ENCODE data around the gene POLR1F.
A peak's percentile ranks its signal among the peaks of the same experiment; 100 is the strongest.

Gene POLR1F

GRCh38 chr7:19728716-19729115 is 19.9 kb upstream of the POLR1F start:
- TF ChIP-seq, protein P1, sequence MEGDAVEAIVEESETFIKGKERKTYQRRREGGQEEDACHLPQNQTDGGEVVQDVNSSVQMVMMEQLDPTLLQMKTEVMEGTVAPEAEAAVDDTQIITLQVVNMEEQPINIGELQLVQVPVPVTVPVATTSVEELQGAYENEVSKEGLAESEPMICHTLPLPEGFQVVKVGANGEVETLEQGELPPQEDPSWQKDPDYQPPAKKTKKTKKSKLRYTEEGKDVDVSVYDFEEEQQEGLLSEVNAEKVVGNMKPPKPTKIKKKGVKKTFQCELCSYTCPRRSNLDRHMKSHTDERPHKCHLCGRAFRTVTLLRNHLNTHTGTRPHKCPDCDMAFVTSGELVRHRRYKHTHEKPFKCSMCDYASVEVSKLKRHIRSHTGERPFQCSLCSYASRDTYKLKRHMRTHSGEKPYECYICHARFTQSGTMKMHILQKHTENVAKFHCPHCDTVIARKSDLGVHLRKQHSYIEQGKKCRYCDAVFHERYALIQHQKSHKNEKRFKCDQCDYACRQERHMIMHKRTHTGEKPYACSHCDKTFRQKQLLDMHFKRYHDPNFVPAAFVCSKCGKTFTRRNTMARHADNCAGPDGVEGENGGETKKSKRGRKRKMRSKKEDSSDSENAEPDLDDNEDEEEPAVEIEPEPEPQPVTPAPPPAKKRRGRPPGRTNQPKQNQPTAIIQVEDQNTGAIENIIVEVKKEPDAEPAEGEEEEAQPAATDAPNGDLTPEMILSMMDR (IDR thresholded peaks at IDR 0.05; ENCODE audit: low read depth, low read length, missing control alignments) = no peak
- in situ Hi-C loops (cut with HindIII; ENCODE audit: low sequenced_read_pairs) = no loop called here
- H3K4me3 ChIP-seq (ENCODE audit: low read depth, low read length) = no peak overlapping the region
- no peak for DNase-seq (ENCODE audit: low read depth)

GRCh38 chr7:19725770-19726169 is 16.9 kb upstream of the POLR1F start:
- no peak overlapping the region for H3K4me3 ChIP-seq (ENCODE audit: low read depth, low read length)
- in situ Hi-C loops (cut with HindIII; ENCODE audit: low sequenced_read_pairs) = no loop called here
- TF ChIP-seq, protein P1 (IDR thresholded peaks at IDR 0.05; ENCODE audit: low read depth, low read length, missing control alignments) = no peak
- no peak for DNase-seq (ENCODE audit: low read depth)

DNA sequence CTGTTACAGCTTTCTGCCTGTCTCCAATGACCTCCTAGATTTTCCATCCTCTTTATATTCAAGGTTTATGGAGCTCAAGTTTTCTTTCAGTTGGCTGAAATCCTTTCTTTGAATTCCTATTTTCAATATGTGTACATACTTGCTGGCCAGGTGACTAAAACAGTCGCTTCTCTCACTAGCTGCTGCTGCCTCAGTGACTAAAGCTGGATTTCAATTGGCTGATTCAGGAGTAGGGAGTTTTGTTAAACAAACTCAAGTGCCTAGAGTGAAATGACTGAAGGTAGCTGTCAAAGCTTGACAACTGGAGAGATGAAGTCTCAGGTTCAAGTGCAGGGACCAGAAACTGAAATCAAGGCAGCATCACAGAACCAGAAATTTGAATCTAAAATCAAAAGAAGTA is 6.7 kb upstream of the POLR1F start:
- TF ChIP-seq, protein P1 (IDR thresholded peaks at IDR 0.05; ENCODE audit: low read depth, low read length, missing control alignments) = no peak
- in situ Hi-C loops (cut with HindIII; ENCODE audit: low sequenced_read_pairs) = no loop called here
- H3K4me3 ChIP-seq (ENCODE audit: low read depth, low read length) = no peak overlapping the region
- no peak for DNase-seq (ENCODE audit: low read depth)

DNA sequence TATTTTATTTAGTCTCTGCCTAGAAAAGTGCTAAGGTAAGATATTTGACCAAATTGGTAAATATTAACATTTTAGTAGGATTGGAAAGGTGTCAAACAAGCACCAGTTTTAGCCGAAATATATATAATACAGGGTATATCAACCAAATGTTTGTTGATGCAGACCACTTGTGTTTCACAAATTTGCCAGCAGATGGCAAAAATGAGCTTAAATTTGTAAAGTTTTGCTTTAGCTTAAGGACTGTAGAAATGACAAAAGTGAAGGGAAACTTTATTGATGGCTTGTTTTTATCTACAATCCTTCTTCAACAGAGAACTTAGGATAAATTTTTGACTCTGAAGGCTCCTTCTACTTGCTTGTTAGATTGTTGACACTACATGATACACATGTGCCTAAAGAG is 4.8 kb upstream of the POLR1F start:
- in situ Hi-C loops (cut with HindIII; ENCODE audit: low sequenced_read_pairs) = no loop called here
- TF ChIP-seq, protein P1 (IDR thresholded peaks at IDR 0.05; ENCODE audit: low read depth, low read length, missing control alignments) = peak; percentile 51
- peak; percentile 36 for DNase-seq (ENCODE audit: low read depth)
- no peak overlapping the region for H3K4me3 ChIP-seq (ENCODE audit: low read depth, low read length)

DNA sequence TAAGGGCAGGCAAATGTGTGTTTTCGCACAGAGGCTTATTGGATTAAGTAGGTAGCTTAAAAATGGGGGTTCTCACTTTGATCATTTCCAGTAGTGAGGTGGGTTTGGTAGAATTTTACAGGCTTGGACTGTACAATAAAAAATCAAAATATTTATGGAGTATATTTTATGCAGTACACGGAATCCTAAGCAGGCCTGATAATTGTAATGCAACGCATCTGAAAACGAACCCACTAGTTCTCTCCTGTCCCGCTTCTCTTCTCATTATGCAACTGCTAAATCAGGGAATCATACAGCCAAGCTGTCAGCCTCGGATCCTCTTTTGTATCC is 377 bp upstream of the POLR1F start:
- TF ChIP-seq, protein P1 (IDR thresholded peaks at IDR 0.05; ENCODE audit: low read depth, low read length, missing control alignments) = no peak
- peak overlapping the region; percentile 85 for H3K4me3 ChIP-seq (ENCODE audit: low read depth, low read length)
- in situ Hi-C loops (cut with HindIII; ENCODE audit: low sequenced_read_pairs) = no loop called here
- DNase-seq (ENCODE audit: low read depth) = no peak

DNA sequence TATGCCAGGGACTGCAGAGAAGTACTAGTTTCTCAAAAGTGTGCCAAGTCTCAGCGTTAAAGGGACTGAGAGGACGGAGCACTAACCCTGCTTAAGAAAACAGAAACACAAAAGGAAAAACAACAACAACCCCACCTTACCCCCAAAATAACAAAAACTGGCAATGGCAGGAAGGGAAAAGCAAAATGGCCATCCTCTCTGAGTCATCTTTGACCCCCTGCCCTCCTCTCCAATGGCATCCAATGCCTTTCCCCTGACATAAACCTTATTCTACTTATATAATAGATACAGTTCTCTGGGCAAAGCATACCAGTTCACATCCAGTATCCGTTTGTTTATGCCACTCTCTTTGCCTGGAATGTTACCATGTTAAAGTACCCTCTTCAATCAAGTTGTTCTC is 1.6 kb downstream of the POLR1F start:
- TF ChIP-seq, protein P1 (IDR thresholded peaks at IDR 0.05; ENCODE audit: low read depth, low read length, missing control alignments) = no peak
- peak overlapping the region; percentile 85 for H3K4me3 ChIP-seq (ENCODE audit: low read depth, low read length)
- in situ Hi-C loops (cut with HindIII; ENCODE audit: low sequenced_read_pairs) = no loop called here
- no peak for DNase-seq (ENCODE audit: low read depth)

DNA sequence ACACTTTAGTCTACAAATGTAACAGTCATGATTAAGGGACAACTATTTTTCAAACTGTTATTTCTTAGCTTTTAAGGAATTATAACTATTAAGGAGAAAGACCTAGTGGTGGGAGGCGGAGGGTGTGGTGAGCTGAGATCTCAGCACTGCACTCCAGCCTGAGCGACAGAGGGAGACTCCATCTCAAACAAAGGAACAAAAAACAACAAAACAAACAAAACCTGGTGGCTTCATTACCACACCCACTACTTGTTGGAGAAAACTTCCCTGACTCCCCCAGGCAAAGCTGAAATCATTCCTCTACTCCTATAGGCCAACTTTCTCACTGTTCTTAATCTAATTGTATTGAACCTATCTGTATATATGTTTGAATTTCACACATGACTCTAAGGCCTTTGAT is 3.2 kb downstream of the POLR1F start:
- no peak for DNase-seq (ENCODE audit: low read depth)
- H3K4me3 ChIP-seq (ENCODE audit: low read depth, low read length) = no peak overlapping the region
- TF ChIP-seq, protein P1 (IDR thresholded peaks at IDR 0.05; ENCODE audit: low read depth, low read length, missing control alignments) = no peak
- in situ Hi-C loops (cut with HindIII; ENCODE audit: low sequenced_read_pairs) = no loop called here
